ENCODE measurements around the gene HLCS.
A peak's percentile ranks its signal among the peaks of the same experiment; 100 is the strongest.

HLCS gene

GRCh38 chr21:36806103-36806502 is 160.4 kb downstream of the HLCS start:
- Histone ChIP-seq H3K36me3 (replicated peaks in 1 of 2; ENCODE audit: control insufficient read depth in 2 of 2, insufficient read depth in 2 of 2, low read length in 2 of 2) (peaks cover 0 to 1% of the 10 kb centered on the region in 2 donors), H2AFZ (ENCODE audit: low read length) (no peak overlapping the region), H4K91ac (ENCODE audit: low read depth, low read length, poor library complexity) (no peak overlapping the region), H3K79me1 (ENCODE audit: low read depth, low read length) (no peaks in the 10 kb centered on the region), H3K18ac (ENCODE audit: low read length) (peak overlapping the region; percentile 64), H3K4me2 (ENCODE audit: insufficient read depth, low read length, poor library complexity, severe bottlenecking) (no peak overlapping the region), H3K27ac (replicated peaks; ENCODE audit: low read length) (no peak overlapping the region), H3K4me1 (ENCODE audit: control insufficient read depth in 2 of 2, insufficient read depth in 1 of 2, low read depth in 1 of 2, low read length in 2 of 2) (peaks cover 0 to 5% of the 10 kb centered on the region in 2 donors), H4K8ac (ENCODE audit: low read depth, low read length) (no peak overlapping the region), H3K4me3 (ENCODE audit: low read length in 2 of 2) (no peak overlapping the region), H3K27me3 (ENCODE audit: control insufficient read depth in 3 of 3, insufficient read depth in 3 of 3, low read depth in 1 of 3, low read length in 3 of 3) (no peaks in the 10 kb centered on the region), H3K9me3 (replicated peaks in 1 of 2; ENCODE audit: control insufficient read depth in 2 of 2, insufficient read depth in 1 of 2, low read depth in 1 of 2, low read length in 2 of 2) (no peaks in the 10 kb centered on the region), H3K9ac (ENCODE audit: low read depth, low read length, poor library complexity) (peak overlapping the region; percentile 18), H3K23ac (ENCODE audit: low read depth, low read length, poor library complexity) (no peak overlapping the region), H2BK5ac (ENCODE audit: low read length) (no peak overlapping the region), H2BK12ac (ENCODE audit: low read length) (no peak overlapping the region), H2BK15ac (ENCODE audit: low read length) (no peak overlapping the region), H2BK120ac (ENCODE audit: low read depth, low read length) (no peak overlapping the region), H3K14ac (ENCODE audit: low read length) (no peak overlapping the region), H3K4ac (ENCODE audit: low read length) (no peak overlapping the region), H2AK5ac (ENCODE audit: low read depth, low read length) (no peak overlapping the region)
- no peak for DNase-seq (ENCODE audit: low spot score)
- WGBS, 2 donors (ENCODE audit: extremely low coverage in 2 of 2, insufficient read length in 2 of 2, insufficient replicate concordance in 1 of 2) = no CpG with 5 or more reads among the region's 4 CpGs

- peaks cover 0 to 5% of the 10 kb centered on the region in 2 donors for H3K4me1 ChIP-seq (ENCODE audit: control insufficient read depth in 2 of 2, insufficient read depth in 1 of 2, low read depth in 1 of 2, low read length in 2 of 2)
- no peak overlapping the region for H3K14ac ChIP-seq (ENCODE audit: low read length)
- H2BK12ac ChIP-seq (ENCODE audit: low read length) = no peak overlapping the region
- DNase-seq (ENCODE audit: low spot score) = no peak
- no peak overlapping the region for H2BK5ac ChIP-seq (ENCODE audit: low read length)
- H3K23ac ChIP-seq (ENCODE audit: low read depth, low read length, poor library complexity) = no peak overlapping the region
- no peak overlapping the region for H2AK5ac ChIP-seq (ENCODE audit: low read depth, low read length)
- no peak overlapping the region for H3K18ac ChIP-seq (ENCODE audit: low read length)
- WGBS, 2 donors (ENCODE audit: extremely low coverage in 2 of 2, insufficient read length in 2 of 2, insufficient replicate concordance in 1 of 2) = no CpG with 5 or more reads among the region's 17 CpGs
- no peak overlapping the region for H3K27ac ChIP-seq (replicated peaks; ENCODE audit: low read length)
- peaks cover 0 to 1% of the 10 kb centered on the region in 2 donors for H3K36me3 ChIP-seq (replicated peaks in 1 of 2; ENCODE audit: control insufficient read depth in 2 of 2, insufficient read depth in 2 of 2, low read length in 2 of 2)
- no peak overlapping the region for H4K91ac ChIP-seq (ENCODE audit: low read depth, low read length, poor library complexity)
- no peak overlapping the region for H2BK120ac ChIP-seq (ENCODE audit: low read depth, low read length)
- no peaks in the 10 kb centered on the region for H3K79me1 ChIP-seq (ENCODE audit: low read depth, low read length)
- H3K27me3 ChIP-seq (ENCODE audit: control insufficient read depth in 3 of 3, insufficient read depth in 3 of 3, low read depth in 1 of 3, low read length in 3 of 3) = no peaks in the 10 kb centered on the region
- no peak overlapping the region for H3K9ac ChIP-seq (ENCODE audit: low read depth, low read length, poor library complexity)
- H3K4ac ChIP-seq (ENCODE audit: low read length) = no peak overlapping the region
- H3K4me3 ChIP-seq (ENCODE audit: low read length in 2 of 2) = no peak overlapping the region
- no peak overlapping the region for H2BK15ac ChIP-seq (ENCODE audit: low read length)
- H3K4me2 ChIP-seq (ENCODE audit: insufficient read depth, low read length, poor library complexity, severe bottlenecking) = no peak overlapping the region
- no peak overlapping the region for H2AFZ ChIP-seq (ENCODE audit: low read length)
- no peaks in the 10 kb centered on the region for H3K9me3 ChIP-seq (replicated peaks in 1 of 2; ENCODE audit: control insufficient read depth in 2 of 2, insufficient read depth in 1 of 2, low read depth in 1 of 2, low read length in 2 of 2)
- H4K8ac ChIP-seq (ENCODE audit: low read depth, low read length) = no peak overlapping the region
Observed at GRCh38 chr21:36804874-36805611, 161.4 kb downstream of the HLCS start.

GRCh38 chr21:36803816-36804439 is 162.5 kb downstream of the HLCS start:
- Histone ChIP-seq H3K18ac (ENCODE audit: low read length) (no peak overlapping the region), H2BK15ac (ENCODE audit: low read length) (no peak overlapping the region), H3K79me1 (ENCODE audit: low read depth, low read length) (no peaks in the 10 kb centered on the region), H3K9me3 (replicated peaks in 1 of 2; ENCODE audit: control insufficient read depth in 2 of 2, insufficient read depth in 1 of 2, low read depth in 1 of 2, low read length in 2 of 2) (peaks cover under 1 to 2% of the 10 kb centered on the region in 2 donors), H2BK5ac (ENCODE audit: low read length) (no peak overlapping the region), H4K8ac (ENCODE audit: low read depth, low read length) (no peak overlapping the region), H3K14ac (ENCODE audit: low read length) (no peak overlapping the region), H3K27me3 (ENCODE audit: control insufficient read depth in 3 of 3, insufficient read depth in 3 of 3, low read depth in 1 of 3, low read length in 3 of 3) (no peaks in the 10 kb centered on the region), H2AFZ (ENCODE audit: low read length) (no peak overlapping the region), H3K23ac (ENCODE audit: low read depth, low read length, poor library complexity) (no peak overlapping the region), H3K4me3 (ENCODE audit: low read length in 2 of 2) (no peak overlapping the region), H3K36me3 (replicated peaks in 1 of 2; ENCODE audit: control insufficient read depth in 2 of 2, insufficient read depth in 2 of 2, low read length in 2 of 2) (peaks cover 0 to 1% of the 10 kb centered on the region in 2 donors), H4K91ac (ENCODE audit: low read depth, low read length, poor library complexity) (no peak overlapping the region), H3K4me1 (ENCODE audit: control insufficient read depth in 2 of 2, insufficient read depth in 1 of 2, low read depth in 1 of 2, low read length in 2 of 2) (peaks cover 0 to 5% of the 10 kb centered on the region in 2 donors), H3K4me2 (ENCODE audit: insufficient read depth, low read length, poor library complexity, severe bottlenecking) (no peak overlapping the region), H2AK5ac (ENCODE audit: low read depth, low read length) (no peak overlapping the region), H3K27ac (replicated peaks; ENCODE audit: low read length) (no peak overlapping the region), H2BK12ac (ENCODE audit: low read length) (no peak overlapping the region), H2BK120ac (ENCODE audit: low read depth, low read length) (no peak overlapping the region), H3K4ac (ENCODE audit: low read length) (no peak overlapping the region), H3K9ac (ENCODE audit: low read depth, low read length, poor library complexity) (no peak overlapping the region)
- DNase-seq (ENCODE audit: low spot score) = no peak
- no CpG with 5 or more reads among the region's 13 CpGs for WGBS, 2 donors (ENCODE audit: extremely low coverage in 2 of 2, insufficient read length in 2 of 2, insufficient replicate concordance in 1 of 2)

- H3K4me3 ChIP-seq (ENCODE audit: low read length in 2 of 2) = no peak overlapping the region
- no peaks in the 10 kb centered on the region for H3K79me1 ChIP-seq (ENCODE audit: low read depth, low read length)
- H2BK15ac ChIP-seq (ENCODE audit: low read length) = no peak overlapping the region
- no peak overlapping the region for H3K4me2 ChIP-seq (ENCODE audit: insufficient read depth, low read length, poor library complexity, severe bottlenecking)
- H2BK12ac ChIP-seq (ENCODE audit: low read length) = no peak overlapping the region
- H3K4me1 ChIP-seq (ENCODE audit: control insufficient read depth in 2 of 2, insufficient read depth in 1 of 2, low read depth in 1 of 2, low read length in 2 of 2) = peaks cover 0 to 5% of the 10 kb centered on the region in 2 donors
- no peak for DNase-seq (ENCODE audit: low spot score)
- H4K8ac ChIP-seq (ENCODE audit: low read depth, low read length) = no peak overlapping the region
- H3K23ac ChIP-seq (ENCODE audit: low read depth, low read length, poor library complexity) = no peak overlapping the region
- no peak overlapping the region for H3K27ac ChIP-seq (replicated peaks; ENCODE audit: low read length)
- no CpG with 5 or more reads among the region's 13 CpGs for WGBS, 2 donors (ENCODE audit: extremely low coverage in 2 of 2, insufficient read length in 2 of 2, insufficient replicate concordance in 1 of 2)
- H2AK5ac ChIP-seq (ENCODE audit: low read depth, low read length) = no peak overlapping the region
- H3K9ac ChIP-seq (ENCODE audit: low read depth, low read length, poor library complexity) = no peak overlapping the region
- no peak overlapping the region for H2BK5ac ChIP-seq (ENCODE audit: low read length)
- H2BK120ac ChIP-seq (ENCODE audit: low read depth, low read length) = no peak overlapping the region
- no peak overlapping the region for H2AFZ ChIP-seq (ENCODE audit: low read length)
- H3K27me3 ChIP-seq (ENCODE audit: control insufficient read depth in 3 of 3, insufficient read depth in 3 of 3, low read depth in 1 of 3, low read length in 3 of 3) = no peaks in the 10 kb centered on the region
- no peak overlapping the region for H3K4ac ChIP-seq (ENCODE audit: low read length)
- H3K18ac ChIP-seq (ENCODE audit: low read length) = no peak overlapping the region
- H3K14ac ChIP-seq (ENCODE audit: low read length) = no peak overlapping the region
- peaks cover 2 to 6% of the 10 kb centered on the region in 2 donors for H3K9me3 ChIP-seq (replicated peaks in 1 of 2; ENCODE audit: control insufficient read depth in 2 of 2, insufficient read depth in 1 of 2, low read depth in 1 of 2, low read length in 2 of 2)
- no peak overlapping the region for H4K91ac ChIP-seq (ENCODE audit: low read depth, low read length, poor library complexity)
- H3K36me3 ChIP-seq (replicated peaks in 1 of 2; ENCODE audit: control insufficient read depth in 2 of 2, insufficient read depth in 2 of 2, low read length in 2 of 2) = peaks cover 0 to 1% of the 10 kb centered on the region in 2 donors
Observed at GRCh38 chr21:36803051-36803645, 163.3 kb downstream of the HLCS start.

All from neuronal stem cell (in vitro differentiated cells).